Astrocyte (in vitro differentiated cells and primary cell): ENCODE results near the gene ATIC. TPM values are rescaled to one million over a fixed set of nuclear protein-coding genes. Genes with fewer than 3 reads are reported as not detected.

ENCODE experiments used
- DNase-seq: peaks from one replicate; pipeline ENCODE4 v3.0.0-alpha.2; 2010; ENCODE audit warnings: low read depth
- FAIRE-seq: peaks from 2 replicates; lab custom pipeline; 2011; peaks lifted over from hg19 to GRCh38; lab: Jason Lieb, UNC
- H2AFZ ChIP-seq: 2 replicates; pipeline ENCODE4 v1.6.0; 2012; ENCODE audit warnings: low read depth, low read length, inconsistent platforms
- H3K27ac ChIP-seq: 2 replicates; pipeline ENCODE4 v1.5.1; 2011; ENCODE audit warnings: low read depth, low read length, inconsistent platforms
- H3K27me3 ChIP-seq: 2 replicates; pipeline ENCODE4 v1.6.0; 2011; ENCODE audit warnings: low read length, inconsistent platforms; ENCODE audit not compliant: insufficient read depth
- H3K36me3 ChIP-seq: 2 replicates; pipeline ENCODE4 v1.5.1; 2011; ENCODE audit warnings: low read length, inconsistent platforms; ENCODE audit not compliant: insufficient read depth
- H3K4me1 ChIP-seq: 2 replicates; pipeline ENCODE4 v1.5.1; 2011; ENCODE audit warnings: low read length, inconsistent platforms; ENCODE audit not compliant: insufficient read depth
- H3K4me2 ChIP-seq: 2 replicates; pipeline ENCODE4 v1.6.0; 2012; ENCODE audit warnings: low read length, inconsistent platforms
- H3K4me3 ChIP-seq: 2 replicates; pipeline ENCODE4 v1.5.1; 2011; ENCODE audit warnings: low read depth, mild to moderate bottlenecking, low read length, inconsistent platforms; ENCODE audit not compliant: insufficient read depth
- H3K79me2 ChIP-seq: 2 replicates; pipeline ENCODE4 v1.6.0; 2012; ENCODE audit warnings: mild to moderate bottlenecking, low read length, inconsistent platforms; ENCODE audit not compliant: insufficient read depth
- H3K9ac ChIP-seq: 2 replicates; pipeline ENCODE4 v1.6.0; 2012; ENCODE audit warnings: mild to moderate bottlenecking, low read length, inconsistent platforms
- H3K9me3 ChIP-seq: 2 replicates; pipeline ENCODE4 v1.5.1; 2012; ENCODE audit warnings: low read depth, mild to moderate bottlenecking, low read length, inconsistent platforms; ENCODE audit not compliant: insufficient read depth
- H4K20me1 ChIP-seq: 2 replicates; pipeline ENCODE4 v1.6.0; 2012; ENCODE audit warnings: low read length, inconsistent platforms; ENCODE audit not compliant: insufficient read depth
- H3K27ac Mint-ChIP-seq: one replicate; pipeline ENCODE4 v1.8.0; 2021; ENCODE audit warnings: mild to moderate bottlenecking, mixed read lengths; ENCODE audit not compliant: unreplicated experiment
- H3K27me3 Mint-ChIP-seq: one replicate; pipeline ENCODE4 v1.8.0; 2021; ENCODE audit warnings: low read depth, mixed read lengths; ENCODE audit not compliant: unreplicated experiment
- H3K36me3 Mint-ChIP-seq: one replicate; pipeline ENCODE4 v1.8.0; 2021; ENCODE audit warnings: low read depth, mixed read lengths; ENCODE audit not compliant: unreplicated experiment
- H3K4me1 Mint-ChIP-seq: one replicate; pipeline ENCODE4 v1.8.0; 2021; ENCODE audit warnings: low read depth, mixed read lengths; ENCODE audit not compliant: unreplicated experiment
- H3K4me3 Mint-ChIP-seq: one replicate; pipeline ENCODE4 v1.8.0; 2021; ENCODE audit warnings: mild to moderate bottlenecking, moderate library complexity, mixed read lengths; ENCODE audit not compliant: unreplicated experiment
- H3K9me3 Mint-ChIP-seq: one replicate; pipeline ENCODE4 v1.8.0; 2021; ENCODE audit warnings: mild to moderate bottlenecking, mixed read lengths; ENCODE audit not compliant: unreplicated experiment
- CTCF ChIP-seq: IDR thresholded peaks from 2 replicates; pipeline ENCODE4 v1.5.1; 2011; ENCODE audit warnings: low read depth, mild to moderate bottlenecking, inconsistent platforms, low read length, moderate library complexity; ENCODE audit not compliant: insufficient read depth
- EZH2 ChIP-seq: IDR thresholded peaks from 2 replicates; pipeline ENCODE4 v1.6.1; 2012; ENCODE audit warnings: mild to moderate bottlenecking, low read length, inconsistent platforms; ENCODE audit not compliant: insufficient read depth
- total RNA-seq: library from RNA; stranded (reverse); gene quantifications from 2 replicates; pipeline ENCODE4 v1.2.1, GENCODE V29; 2021

The ATIC gene
- total RNA-seq, 1 donor from 2014 or later = 61.1 TPM

DNA sequence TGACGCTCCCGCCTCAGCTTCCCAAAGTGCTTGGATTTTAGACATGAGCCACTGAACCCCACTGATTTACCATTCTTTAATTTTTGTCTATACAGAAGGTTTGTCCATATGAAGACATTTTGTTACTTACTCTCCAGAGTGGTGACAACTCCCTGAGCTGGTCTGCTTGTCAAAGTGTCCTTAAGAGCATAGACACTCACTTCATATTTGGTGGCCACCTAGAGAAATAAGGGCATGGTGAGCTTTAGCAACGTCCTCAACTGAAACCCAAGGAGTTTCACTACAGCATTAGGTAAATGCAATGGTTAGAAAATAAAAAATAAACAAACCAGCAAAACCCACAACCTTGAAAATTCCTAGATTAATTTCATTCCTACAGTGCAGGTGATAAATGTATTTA, 66.2 kb downstream of the ATIC start:
- H3K9ac ChIP-seq = no peak overlapping the region
- H3K4me3 ChIP-seq = no peak overlapping the region
- H3K9me3 ChIP-seq = no peaks in the 10 kb centered on the region
- H3K4me2 ChIP-seq = peak overlapping the region; percentile 13
- Mint-ChIP-seq H3K36me3 (peaks cover 48% of the 10 kb centered on the region), H3K9me3 (no peaks in the 10 kb centered on the region), H3K4me1 (peaks cover 59% of the 10 kb centered on the region), H3K27me3 (no peaks in the 10 kb centered on the region), H3K27ac (peak overlapping the region; percentile 63), H3K4me3 (no peak overlapping the region)
- peak overlapping the region; percentile 17 for H3K27ac ChIP-seq
- DNase-seq (no peak), FAIRE-seq (no peak)
- no peak for TF ChIP-seq CTCF
- no peak for TF ChIP-seq EZH2
- no peak overlapping the region for H2AFZ ChIP-seq
- peaks cover 98% of the 10 kb centered on the region for H3K36me3 ChIP-seq
- H3K4me1 ChIP-seq = peaks cover 5% of the 10 kb centered on the region
- H3K27me3 ChIP-seq = no peaks in the 10 kb centered on the region
- H3K79me2 ChIP-seq = peaks cover 15% of the 10 kb centered on the region
- peaks cover 100% of the 10 kb centered on the region for H4K20me1 ChIP-seq

- no peaks in the 10 kb centered on the region for H3K27me3 ChIP-seq
- H3K27me3 Mint-ChIP-seq = no peaks in the 10 kb centered on the region
- H3K36me3 ChIP-seq = peaks cover 100% of the 10 kb centered on the region
- peak overlapping the region; percentile 95 for H3K27ac Mint-ChIP-seq
- H3K4me3 ChIP-seq = no peak overlapping the region
- H3K79me2 ChIP-seq = peaks cover 22% of the 10 kb centered on the region
- no peak overlapping the region for H3K27ac ChIP-seq
- H3K4me1 ChIP-seq = peaks cover 11% of the 10 kb centered on the region
- FAIRE-seq (no peak), DNase-seq (no peak)
- H3K36me3 Mint-ChIP-seq = peaks cover 43% of the 10 kb centered on the region
- no peak overlapping the region for H2AFZ ChIP-seq
- no peak overlapping the region for H3K4me3 Mint-ChIP-seq
- no peaks in the 10 kb centered on the region for H3K9me3 Mint-ChIP-seq
- TF ChIP-seq EZH2 (no peak), CTCF (no peak)
- H3K9me3 ChIP-seq = no peaks in the 10 kb centered on the region
- peak overlapping the region; percentile 25 for H3K9ac ChIP-seq
- H4K20me1 ChIP-seq = peaks cover 100% of the 10 kb centered on the region
- peak overlapping the region; percentile 16 for H3K4me2 ChIP-seq
- peaks cover 63% of the 10 kb centered on the region for H3K4me1 Mint-ChIP-seq
Measured at GRCh38 chr2:215379039-215379438, 67.2 kb downstream of the ATIC start.

GRCh38 chr2:215379948-215380347, 68.1 kb downstream of the ATIC start:
- Histone ChIP-seq H3K27me3 (no peaks in the 10 kb centered on the region), H3K79me2 (peaks cover 24% of the 10 kb centered on the region), H3K27ac (no peak overlapping the region), H3K4me1 (peaks cover 13% of the 10 kb centered on the region), H3K4me2 (peak overlapping the region; percentile 3), H3K36me3 (peaks cover 100% of the 10 kb centered on the region), H4K20me1 (peaks cover 99% of the 10 kb centered on the region), H2AFZ (no peak overlapping the region), H3K9me3 (no peaks in the 10 kb centered on the region), H3K9ac (no peak overlapping the region), H3K4me3 (no peak overlapping the region)
- H3K36me3 Mint-ChIP-seq = peaks cover 34% of the 10 kb centered on the region
- no peak for FAIRE-seq
- H3K27me3 Mint-ChIP-seq = no peaks in the 10 kb centered on the region
- peaks cover 57% of the 10 kb centered on the region for H3K4me1 Mint-ChIP-seq
- DNase-seq = no peak
- TF ChIP-seq EZH2 (no peak), CTCF (no peak)
- peak overlapping the region; percentile 63 for H3K27ac Mint-ChIP-seq
- no peaks in the 10 kb centered on the region for H3K9me3 Mint-ChIP-seq
- no peak overlapping the region for H3K4me3 Mint-ChIP-seq
